NK-92 (cell line): ENCODE results near the gene ABCB11.

ENCODE experiments used
- DNase-seq: peaks from one replicate; lab custom pipeline; 2025; ENCODE audit not compliant: unreplicated experiment; lab: John Stamatoyannopoulos, UW

Gene ABCB11

GRCh38 chr2:169010633-169011460, 20.3 kb downstream of the ABCB11 start:
- no peak for DNase-seq

GRCh38 chr2:169009865-169010579, 21.1 kb downstream of the ABCB11 start:
- no peak for DNase-seq

- DNase-seq, result no peak
Observed at GRCh38 chr2:169007941-169008340, 23.2 kb downstream of the ABCB11 start.

GRCh38 chr2:169007356-169007755, 23.8 kb downstream of the ABCB11 start:
- DNase-seq, result no peak

GRCh38 chr2:169006665-169007064, 24.5 kb downstream of the ABCB11 start:
- no peak for DNase-seq

- DNase-seq, result no peak
Observed at GRCh38 chr2:169005994-169006393, 25.1 kb downstream of the ABCB11 start.

- DNase-seq, result no peak
Observed at GRCh38 chr2:169005080-169005598, 26.0 kb downstream of the ABCB11 start.

- DNase-seq, result no peak
Observed at GRCh38 chr2:169002161-169002738, 28.9 kb downstream of the ABCB11 start.

GRCh38 chr2:169001116-169001815, 29.9 kb downstream of the ABCB11 start:
- no peak for DNase-seq

GRCh38 chr2:168999668-169000213, 31.4 kb downstream of the ABCB11 start:
- no peak for DNase-seq

GRCh38 chr2:168998609-168999211, 32.4 kb downstream of the ABCB11 start:
- DNase-seq, result no peak

GRCh38 chr2:168997794-168998193, 33.3 kb downstream of the ABCB11 start:
- no peak for DNase-seq

- no peak for DNase-seq
Observed at GRCh38 chr2:168997118-168997521, 34.0 kb downstream of the ABCB11 start.

- DNase-seq, result no peak
Observed at GRCh38 chr2:168995744-168996143, 35.4 kb downstream of the ABCB11 start.

GRCh38 chr2:168993538-168993937, 37.6 kb downstream of the ABCB11 start:
- no peak for DNase-seq

GRCh38 chr2:168992591-168993349, 38.4 kb downstream of the ABCB11 start:
- no peak for DNase-seq

GRCh38 chr2:168992026-168992425, 39.1 kb downstream of the ABCB11 start:
- no peak for DNase-seq

- DNase-seq, result no peak
Observed at GRCh38 chr2:168988755-168989154, 42.4 kb downstream of the ABCB11 start.

GRCh38 chr2:168986398-168986943, 44.7 kb downstream of the ABCB11 start:
- DNase-seq, result no peak
